IgD-negative memory B cell (primary cell): ENCODE results near the gene LRBA. TPM values are rescaled to one million over a fixed set of nuclear protein-coding genes. Genes with fewer than 3 reads are reported as not detected.

Source experiments
- H3K27ac Mint-ChIP-seq, 3 donors: one replicate each; pipeline ENCODE4 v1.8.0; 2020 to 2022; ENCODE audit warnings: mild to moderate bottlenecking in 3 of 3, mixed read lengths in 3 of 3, moderate library complexity in 1 of 3
- H3K27me3 Mint-ChIP-seq: one replicate; pipeline ENCODE4 v1.8.0; 2021; ENCODE audit warnings: mixed read lengths
- H3K36me3 Mint-ChIP-seq: one replicate; pipeline ENCODE4 v1.8.0; 2020; ENCODE audit warnings: mild to moderate bottlenecking, mixed read lengths
- H3K4me1 Mint-ChIP-seq, 3 donors: one replicate each; pipeline ENCODE4 v1.8.0; 2020 to 2022; ENCODE audit warnings: mixed read lengths in 3 of 3, mild to moderate bottlenecking in 1 of 3
- H3K4me3 Mint-ChIP-seq, 4 donors: one replicate each; pipeline ENCODE4 v1.8.0; 2020 to 2022; ENCODE audit warnings: mild to moderate bottlenecking in 4 of 4, mixed read lengths in 4 of 4, moderate library complexity in 3 of 4
- H3K9me3 Mint-ChIP-seq, 3 donors: one replicate each; pipeline ENCODE4 v1.8.0; 2020 to 2021; ENCODE audit warnings: mixed read lengths in 3 of 3, mild to moderate bottlenecking in 1 of 3
- polyA plus RNA-seq: library from polyadenylated mRNA; unstranded; fragments of 300-500 nt; fragmentation: Illumina TruSeq; gene quantifications from one replicate; pipeline ENCODE4 v1.2.3, GENCODE V29; 2021

LRBA gene
- polyA plus RNA-seq, 1 donor from 2014 or later = 15.3 TPM

GRCh38 chr4:150821641-150822040 lies 193.4 kb downstream of the LRBA start:
- Mint-ChIP-seq H3K4me1 (peaks cover 18 to 20% (median 18%) of the 10 kb centered on the region in 3 donors), H3K27me3 (no peaks in the 10 kb centered on the region), H3K4me3 (no peak overlapping the region), H3K9me3 (peaks cover 0 to 2% (median 0%) of the 10 kb centered on the region in 3 donors), H3K27ac (no peak overlapping the region), H3K36me3 (peaks cover 24% of the 10 kb centered on the region)

- H3K9me3 Mint-ChIP-seq = peaks cover 0 to 2% (median 0%) of the 10 kb centered on the region in 3 donors
- no peak overlapping the region for H3K27ac Mint-ChIP-seq
- peaks cover 8 to 14% (median 11%) of the 10 kb centered on the region in 3 donors for H3K4me1 Mint-ChIP-seq
- peaks cover 20% of the 10 kb centered on the region for H3K36me3 Mint-ChIP-seq
- no peak overlapping the region for H3K4me3 Mint-ChIP-seq
- no peaks in the 10 kb centered on the region for H3K27me3 Mint-ChIP-seq
These were observed 194.7 kb downstream of the LRBA start for GRCh38 chr4:150820409-150820808.

- H3K36me3 Mint-ChIP-seq = peaks cover 6% of the 10 kb centered on the region
- no peak overlapping the region for H3K4me3 Mint-ChIP-seq
- H3K9me3 Mint-ChIP-seq = peaks cover 0 to 2% (median 0%) of the 10 kb centered on the region in 3 donors
- H3K27ac Mint-ChIP-seq = no peak overlapping the region
- H3K4me1 Mint-ChIP-seq = peaks cover 6 to 8% (median 6%) of the 10 kb centered on the region in 3 donors
- H3K27me3 Mint-ChIP-seq = no peaks in the 10 kb centered on the region
These were observed 196.4 kb downstream of the LRBA start for GRCh38 chr4:150818661-150819060.

- no peak overlapping the region for H3K4me3 Mint-ChIP-seq
- H3K36me3 Mint-ChIP-seq = peaks cover 6% of the 10 kb centered on the region
- peaks cover 2 to 8% (median 6%) of the 10 kb centered on the region in 3 donors for H3K4me1 Mint-ChIP-seq
- peaks cover 0 to 2% (median 0%) of the 10 kb centered on the region in 3 donors for H3K9me3 Mint-ChIP-seq
- no peaks in the 10 kb centered on the region for H3K27me3 Mint-ChIP-seq
- H3K27ac Mint-ChIP-seq = no peak overlapping the region
These were observed 197.1 kb downstream of the LRBA start for GRCh38 chr4:150817804-150818528.

- Mint-ChIP-seq H3K27ac (no peak overlapping the region), H3K4me1 (peaks cover 0 to 7% (median 6%) of the 10 kb centered on the region in 3 donors), H3K9me3 (peaks cover 0 to 2% (median 0%) of the 10 kb centered on the region in 3 donors), H3K36me3 (peaks cover 6% of the 10 kb centered on the region), H3K27me3 (no peaks in the 10 kb centered on the region), H3K4me3 (no peak overlapping the region)
These were observed 198.1 kb downstream of the LRBA start for GRCh38 chr4:150817017-150817416.

GRCh38 chr4:150816491-150816890 lies 198.6 kb downstream of the LRBA start:
- Mint-ChIP-seq H3K9me3 (peaks cover 0 to 2% (median 0%) of the 10 kb centered on the region in 3 donors), H3K4me3 (no peak overlapping the region), H3K36me3 (peaks cover 7% of the 10 kb centered on the region), H3K4me1 (peaks cover 0 to 6% (median 4%) of the 10 kb centered on the region in 3 donors), H3K27ac (no peak overlapping the region), H3K27me3 (no peaks in the 10 kb centered on the region)

- Mint-ChIP-seq H3K27ac (no peak overlapping the region), H3K4me3 (no peak overlapping the region), H3K27me3 (no peaks in the 10 kb centered on the region), H3K9me3 (peaks cover 0 to 2% (median 0%) of the 10 kb centered on the region in 3 donors), H3K4me1 (peaks cover 0 to 6% (median 4%) of the 10 kb centered on the region in 3 donors), H3K36me3 (peaks cover 12% of the 10 kb centered on the region)
These were observed 200.2 kb downstream of the LRBA start for GRCh38 chr4:150814873-150815272.

GRCh38 chr4:150805183-150806025 lies 209.7 kb downstream of the LRBA start:
- Mint-ChIP-seq H3K9me3 (no peaks in the 10 kb centered on the region), H3K36me3 (peaks cover 22% of the 10 kb centered on the region), H3K27me3 (no peaks in the 10 kb centered on the region), H3K4me3 (no peak overlapping the region), H3K27ac (no peak overlapping the region), H3K4me1 (peaks cover 0 to 2% (median 0%) of the 10 kb centered on the region in 3 donors)

GRCh38 chr4:150801833-150802232 lies 213.3 kb downstream of the LRBA start:
- H3K4me3 Mint-ChIP-seq = no peak overlapping the region
- peaks cover 0 to 2% (median 0%) of the 10 kb centered on the region in 3 donors for H3K4me1 Mint-ChIP-seq
- H3K27ac Mint-ChIP-seq = peak overlapping the region in 1 of 3 donors; percentile 13
- no peaks in the 10 kb centered on the region for H3K9me3 Mint-ChIP-seq
- no peaks in the 10 kb centered on the region for H3K27me3 Mint-ChIP-seq
- peaks cover 29% of the 10 kb centered on the region for H3K36me3 Mint-ChIP-seq

- H3K36me3 Mint-ChIP-seq = peaks cover 18% of the 10 kb centered on the region
- H3K27ac Mint-ChIP-seq = no peak overlapping the region
These were observed 215.9 kb downstream of the LRBA start for GRCh38 chr4:150799207-150799606.

GRCh38 chr4:150794706-150795105 lies 220.4 kb downstream of the LRBA start:
- Mint-ChIP-seq H3K36me3 (peaks cover 8% of the 10 kb centered on the region), H3K27me3 (no peaks in the 10 kb centered on the region), H3K9me3 (no peaks in the 10 kb centered on the region), H3K4me3 (no peak overlapping the region), H3K27ac (no peak overlapping the region), H3K4me1 (peaks cover 0 to 2% (median 0%) of the 10 kb centered on the region in 3 donors)

More at GRCh38 chr4:150799207-150799606, 215.9 kb downstream of the LRBA start:
- Mint-ChIP-seq H3K4me1 (no peaks in the 10 kb centered on the region), H3K4me3 (no peak overlapping the region), H3K27me3 (no peaks in the 10 kb centered on the region), H3K9me3 (no peaks in the 10 kb centered on the region)

GRCh38 chr4:150789864-150790263 lies 225.2 kb downstream of the LRBA start:
- Mint-ChIP-seq H3K36me3 (peaks cover 4% of the 10 kb centered on the region), H3K4me3 (no peak overlapping the region), H3K4me1 (peaks cover 0 to 4% (median 3%) of the 10 kb centered on the region in 3 donors), H3K27me3 (no peaks in the 10 kb centered on the region), H3K9me3 (no peaks in the 10 kb centered on the region), H3K27ac (no peak overlapping the region)

GRCh38 chr4:150784939-150785338 lies 230.1 kb downstream of the LRBA start:
- Mint-ChIP-seq H3K27me3 (no peaks in the 10 kb centered on the region), H3K27ac (no peak overlapping the region), H3K4me1 (peaks cover 0 to 22% (median 2%) of the 10 kb centered on the region in 3 donors), H3K9me3 (no peaks in the 10 kb centered on the region), H3K4me3 (no peak overlapping the region), H3K36me3 (no peaks in the 10 kb centered on the region)

- H3K27ac Mint-ChIP-seq = peak overlapping the region in 1 of 3 donors; percentile 46
- H3K4me3 Mint-ChIP-seq = peak overlapping the region in 1 of 4 donors; percentile 9
These were observed 230.8 kb downstream of the LRBA start for GRCh38 chr4:150784305-150784704.

GRCh38 chr4:150782921-150783320 lies 232.2 kb downstream of the LRBA start:
- peaks cover 0 to 22% (median 2%) of the 10 kb centered on the region in 3 donors for H3K4me1 Mint-ChIP-seq
- H3K27me3 Mint-ChIP-seq = no peaks in the 10 kb centered on the region
- no peak overlapping the region for H3K27ac Mint-ChIP-seq
- H3K9me3 Mint-ChIP-seq = no peaks in the 10 kb centered on the region
- peaks cover 2% of the 10 kb centered on the region for H3K36me3 Mint-ChIP-seq
- H3K4me3 Mint-ChIP-seq = no peak overlapping the region

More at GRCh38 chr4:150784305-150784704, 230.8 kb downstream of the LRBA start:
- Mint-ChIP-seq H3K27me3 (no peaks in the 10 kb centered on the region), H3K36me3 (no peaks in the 10 kb centered on the region), H3K4me1 (peaks cover 0 to 22% (median 2%) of the 10 kb centered on the region in 3 donors), H3K9me3 (no peaks in the 10 kb centered on the region)
